HG03039 (cell line): Measurements from ENCODE around the gene TRIM21.
"Not testable (repeated sequence)": the region's sequence is repeated elsewhere in the genome, so short reads cannot be mapped to it uniquely, and the experiment has no call there.

Experiments used
- ATAC-seq: cut with Tn5 transposase; IDR thresholded peaks from one replicate; pipeline ENCODE4 v1.9.1; 2021; ENCODE audit warnings: mild to moderate bottlenecking, moderate library complexity; ENCODE audit not compliant: unreplicated experiment

TRIM21 gene

DNA sequence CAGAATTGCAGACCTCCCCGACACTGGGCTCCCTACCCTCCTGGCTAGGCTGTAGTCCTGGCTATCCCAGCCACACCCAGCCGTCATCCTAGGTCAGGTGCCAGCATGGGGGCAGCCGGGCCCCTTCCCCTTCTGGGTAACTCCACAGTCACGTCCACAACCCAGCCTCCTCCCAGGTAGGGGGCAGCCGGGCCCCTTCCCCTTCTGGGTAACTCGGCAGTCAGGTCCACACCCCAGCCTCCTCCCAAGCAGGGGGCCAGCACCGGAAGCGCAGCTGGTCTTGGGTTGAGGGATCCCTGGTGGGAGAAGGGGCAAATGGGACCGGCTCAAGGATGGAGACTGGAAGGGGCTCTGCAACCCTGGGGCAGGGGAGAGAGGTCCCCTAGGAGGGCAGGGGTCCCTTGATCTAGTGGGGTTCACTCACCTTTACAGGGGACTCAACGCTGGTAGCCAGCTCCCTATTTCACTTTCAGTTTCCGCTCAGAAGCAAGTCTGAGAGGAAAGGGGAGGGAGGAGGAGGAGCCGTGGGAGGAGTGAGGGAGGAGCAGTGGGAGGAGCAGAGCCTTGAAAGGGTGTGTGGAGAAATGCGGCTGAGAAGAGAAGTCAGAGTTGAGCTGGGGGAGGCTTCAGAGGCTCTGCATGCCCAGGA is at the start of gene TRIM21:
TRIM21 (minus strand) TSS at position 494 of the 649 bp plus-strand sequence. CDS start 3,293 bp downstream, outside the sequence.
- peak; percentile 100 for ATAC-seq

- no peak for ATAC-seq
Observed at GRCh38 chr11:4441515-4441914, 48.0 kb upstream of the TRIM21 start.

DNA sequence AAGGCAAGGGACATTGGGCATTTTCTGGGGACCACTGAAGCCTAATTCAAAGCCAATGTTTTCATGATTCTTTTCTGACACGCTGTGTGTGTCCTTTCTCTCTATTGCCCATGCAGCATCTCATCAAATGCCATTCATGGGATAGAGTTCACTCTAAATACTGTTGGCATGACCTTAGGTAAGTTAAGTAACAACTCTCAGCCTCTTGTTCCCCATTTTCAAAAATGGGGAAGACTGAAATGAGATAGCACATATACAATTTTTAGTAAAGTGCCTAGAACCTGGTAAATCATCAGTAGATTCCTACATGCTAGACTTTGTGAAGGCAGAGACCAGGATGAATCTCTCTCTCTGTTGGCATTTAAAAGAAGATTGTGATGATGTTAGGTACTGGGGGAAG is 42.9 kb upstream of the TRIM21 start:
- ATAC-seq = no peak

DNA sequence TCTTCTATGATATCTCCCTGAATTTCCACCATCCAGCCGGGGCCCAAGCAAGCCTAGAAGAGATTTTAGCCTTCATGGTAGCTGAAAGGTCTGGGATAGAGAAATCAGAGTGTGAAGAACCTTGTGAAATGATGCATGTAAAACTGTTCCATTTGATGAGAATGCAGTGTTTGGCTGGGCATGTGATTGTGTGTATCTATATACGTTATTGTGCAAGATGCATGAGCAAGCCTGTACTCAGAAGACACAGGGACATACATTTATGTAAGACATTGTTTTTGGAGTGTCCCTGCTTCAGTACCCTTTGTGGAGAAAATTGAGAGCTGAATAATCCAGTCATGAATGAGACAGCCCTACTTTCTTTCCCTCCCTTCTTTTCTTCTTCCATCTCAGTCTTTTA is 40.4 kb upstream of the TRIM21 start:
- ATAC-seq = no peak

GRCh38 chr11:4430051-4430450 is 36.5 kb upstream of the TRIM21 start:
- no peak for ATAC-seq

GRCh38 chr11:4418403-4418802 is 24.9 kb upstream of the TRIM21 start:
- no peak for ATAC-seq

DNA sequence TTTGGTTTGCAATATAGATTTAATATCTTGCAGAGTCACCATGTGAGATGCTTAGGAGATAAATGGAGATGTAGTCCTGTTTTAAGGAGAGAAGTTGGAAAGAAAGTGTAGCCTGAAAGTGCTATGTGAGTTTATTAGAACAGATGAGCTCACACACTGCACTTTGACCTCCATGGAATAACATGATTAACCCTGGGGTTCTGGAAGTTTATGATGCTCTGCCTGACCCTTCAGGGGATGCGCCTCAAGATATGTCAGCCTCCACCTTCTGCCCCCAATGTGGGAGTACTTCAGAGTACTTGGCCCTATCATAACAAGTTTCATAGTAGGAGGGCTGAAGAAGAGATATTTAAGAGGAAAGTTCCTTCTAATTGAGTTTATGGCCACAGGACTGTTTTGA is 23.3 kb upstream of the TRIM21 start:
- ATAC-seq = no peak

- ATAC-seq = no peak
Observed at GRCh38 chr11:4416306-4416705, 22.8 kb upstream of the TRIM21 start.

- not testable (repeated sequence) for ATAC-seq
Observed at GRCh38 chr11:4406206-4406605, 12.7 kb upstream of the TRIM21 start.

- ATAC-seq = no peak
Observed at GRCh38 chr11:4393858-4394223, 339 bp upstream of the TRIM21 start.

GRCh38 chr11:4388221-4388620 is 5.3 kb downstream of the TRIM21 start:
- ATAC-seq = no peak

DNA sequence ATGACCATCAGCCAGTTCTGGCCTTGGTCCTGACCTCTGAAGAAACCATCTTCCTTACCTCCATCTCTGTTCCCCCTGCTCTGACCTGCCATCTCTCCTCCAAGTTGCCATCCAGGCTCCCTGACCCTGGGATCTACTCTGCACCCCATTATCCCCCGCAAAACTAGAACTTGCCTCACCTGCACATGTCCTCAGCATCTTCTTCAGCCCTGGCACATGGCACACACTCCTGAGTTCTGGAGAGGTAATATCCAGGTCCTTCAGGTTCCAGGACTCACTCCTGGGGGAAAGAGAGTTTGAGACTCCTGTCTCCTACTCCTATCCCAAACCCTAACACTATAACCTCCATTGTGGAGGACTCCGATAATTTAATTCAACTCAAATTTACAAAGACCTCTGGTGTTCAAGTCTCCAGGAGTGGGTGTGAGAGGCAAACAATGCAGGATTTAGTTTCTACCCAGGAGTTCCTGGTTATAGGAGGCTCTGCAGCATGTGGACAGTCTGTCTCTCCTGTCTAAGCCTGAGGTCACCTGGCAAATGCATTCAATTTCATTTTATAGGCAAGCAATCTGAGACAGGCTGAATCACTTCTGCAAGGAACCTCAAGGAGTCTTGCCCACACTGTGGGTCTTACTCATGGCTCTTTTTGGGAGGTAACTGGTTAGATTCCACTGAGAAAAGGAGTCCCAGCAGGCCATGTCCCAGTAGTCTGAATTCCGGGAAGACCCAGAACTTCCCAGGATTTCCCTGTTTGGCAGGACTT is 7.3 kb downstream of the TRIM21 start:
- ATAC-seq = no peak

GRCh38 chr11:4381901-4382300 is 11.6 kb downstream of the TRIM21 start:
- no peak for ATAC-seq

DNA sequence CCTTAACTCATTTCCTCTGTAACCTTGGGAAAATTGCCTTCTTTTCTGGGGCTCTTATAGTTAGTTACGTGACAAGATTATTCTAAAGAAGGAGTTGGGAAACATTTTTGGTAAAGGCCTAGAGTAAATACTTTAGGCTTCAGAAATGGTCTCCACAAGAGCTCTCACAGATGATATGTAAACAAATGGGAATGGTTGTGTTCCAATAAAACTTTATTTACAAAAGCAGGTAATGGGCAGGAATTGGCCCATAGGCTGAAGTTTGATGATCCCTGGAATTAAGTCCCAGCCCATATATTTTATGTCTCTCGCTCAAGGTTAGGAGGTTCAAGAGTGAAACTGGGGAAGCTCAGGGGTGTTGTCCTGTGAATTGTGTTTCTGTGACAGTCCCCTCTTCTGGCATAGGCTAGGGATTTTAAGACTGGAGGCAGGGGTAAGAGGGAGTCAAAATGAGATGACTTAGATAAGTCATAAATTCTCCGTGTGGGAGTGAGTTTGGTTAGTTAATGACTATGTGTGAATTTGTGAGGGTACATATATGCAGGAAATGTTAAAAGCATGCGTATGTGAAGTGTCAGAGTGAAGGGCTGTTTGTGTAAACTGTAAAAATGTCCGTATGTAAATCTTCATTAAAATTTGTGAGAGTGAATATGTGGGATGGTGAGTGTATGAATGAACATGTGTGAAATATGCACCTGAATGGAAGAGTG is 17.9 kb downstream of the TRIM21 start:
- ATAC-seq = no peak

GRCh38 chr11:4370166-4370565 is 23.3 kb downstream of the TRIM21 start:
- no peak for ATAC-seq

DNA sequence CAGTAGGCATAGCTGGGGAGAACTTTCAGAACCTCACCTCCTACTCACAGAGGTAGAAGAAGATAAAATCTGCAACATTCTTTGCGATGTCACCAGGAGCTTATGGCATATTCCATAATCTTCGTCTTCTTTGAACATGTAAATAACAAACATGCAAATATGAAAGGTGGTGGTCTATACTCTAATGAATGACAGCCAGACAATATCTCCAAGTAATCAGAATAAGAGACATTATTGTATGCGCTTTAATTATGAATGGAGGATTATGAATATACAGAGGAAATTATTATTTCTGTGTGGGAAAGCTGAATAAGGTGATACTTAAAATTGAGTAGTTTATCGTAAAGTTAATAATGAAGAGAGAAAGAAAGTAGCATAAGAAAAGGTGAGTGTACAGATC is 25.2 kb downstream of the TRIM21 start, which contains the start of gene OR52B4:
OR52B4 (minus strand) TSS at position 101 of the 400 bp plus-strand sequence; CDS start at position 10, 91 bp downstream.
- no peak for ATAC-seq

DNA sequence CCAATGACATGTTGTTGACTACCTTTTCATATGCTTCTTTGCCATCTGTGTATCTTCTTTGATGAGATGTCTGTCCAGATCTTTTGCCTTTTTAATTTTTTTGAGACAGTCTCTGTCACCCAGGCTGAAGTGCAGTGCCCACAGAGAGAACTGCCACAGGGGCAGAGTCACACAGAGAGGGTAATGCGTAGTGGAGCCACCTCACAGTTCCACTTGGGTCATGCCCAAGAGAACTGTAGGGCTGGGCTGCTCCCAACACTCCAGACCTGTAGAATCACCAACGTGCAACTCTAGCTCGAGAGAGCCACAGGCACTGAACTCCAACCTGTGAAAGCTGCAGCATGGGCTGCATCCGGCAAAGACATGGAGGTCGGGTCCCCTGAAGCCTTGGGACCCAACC is 45.4 kb downstream of the TRIM21 start:
- ATAC-seq = not testable (repeated sequence)

- not testable (repeated sequence) for ATAC-seq
Observed at GRCh38 chr11:4345366-4345765, 48.1 kb downstream of the TRIM21 start.
